Measurements from ENCODE around the gene TRPM5. TPM values are rescaled to one million over a fixed set of nuclear protein-coding genes. Genes with fewer than 3 reads are reported as not detected.

Gene TRPM5
- total RNA-seq, 2 donors from 2014 or later: 0.68 TPM; not detected in 1

- intact Hi-C loops (cut with DNase I): no loop called here
- H3K4me3 ChIP-seq: no peak overlapping the region
- H3K27me3 ChIP-seq (replicated peaks; ENCODE audit: insufficient read depth): no peaks in the 10 kb centered on the region
- no peaks in the 10 kb centered on the region for H3K9me3 ChIP-seq
- no peaks in the 10 kb centered on the region for H3K4me1 ChIP-seq (replicated peaks)
- H3K27ac ChIP-seq: no peak overlapping the region
- TF ChIP-seq POLR2A (IDR thresholded peaks at IDR 0.05): no peak
- TF ChIP-seq, protein P1, sequence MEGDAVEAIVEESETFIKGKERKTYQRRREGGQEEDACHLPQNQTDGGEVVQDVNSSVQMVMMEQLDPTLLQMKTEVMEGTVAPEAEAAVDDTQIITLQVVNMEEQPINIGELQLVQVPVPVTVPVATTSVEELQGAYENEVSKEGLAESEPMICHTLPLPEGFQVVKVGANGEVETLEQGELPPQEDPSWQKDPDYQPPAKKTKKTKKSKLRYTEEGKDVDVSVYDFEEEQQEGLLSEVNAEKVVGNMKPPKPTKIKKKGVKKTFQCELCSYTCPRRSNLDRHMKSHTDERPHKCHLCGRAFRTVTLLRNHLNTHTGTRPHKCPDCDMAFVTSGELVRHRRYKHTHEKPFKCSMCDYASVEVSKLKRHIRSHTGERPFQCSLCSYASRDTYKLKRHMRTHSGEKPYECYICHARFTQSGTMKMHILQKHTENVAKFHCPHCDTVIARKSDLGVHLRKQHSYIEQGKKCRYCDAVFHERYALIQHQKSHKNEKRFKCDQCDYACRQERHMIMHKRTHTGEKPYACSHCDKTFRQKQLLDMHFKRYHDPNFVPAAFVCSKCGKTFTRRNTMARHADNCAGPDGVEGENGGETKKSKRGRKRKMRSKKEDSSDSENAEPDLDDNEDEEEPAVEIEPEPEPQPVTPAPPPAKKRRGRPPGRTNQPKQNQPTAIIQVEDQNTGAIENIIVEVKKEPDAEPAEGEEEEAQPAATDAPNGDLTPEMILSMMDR (IDR thresholded peaks at IDR 0.05): no peak
- no peak for TF ChIP-seq POLR2AphosphoS5 (IDR thresholded peaks at IDR 0.05)
- 82% methylated on average over 26 of the region's 26 CpGs for WGBS
- no peak for DNase-seq (ENCODE audit: low spot score)
- H3K36me3 ChIP-seq: no peaks in the 10 kb centered on the region
Measured at GRCh38 chr11:2449548-2450320, 5.4 kb upstream of the TRPM5 start.

- no peak for TF ChIP-seq POLR2A (IDR thresholded peaks at IDR 0.05)
- TF ChIP-seq, protein P1 (IDR thresholded peaks at IDR 0.05): no peak
- no peak for TF ChIP-seq POLR2AphosphoS5 (IDR thresholded peaks at IDR 0.05)
- no peak for DNase-seq (ENCODE audit: low spot score)
- Histone ChIP-seq H3K27ac (no peak overlapping the region), H3K4me1 (replicated peaks) (no peaks in the 10 kb centered on the region), H3K4me3 (no peak overlapping the region), H3K27me3 (replicated peaks; ENCODE audit: insufficient read depth) (no peaks in the 10 kb centered on the region), H3K9me3 (no peaks in the 10 kb centered on the region), H3K36me3 (no peaks in the 10 kb centered on the region)
- intact Hi-C loops (cut with DNase I): no loop called here
- WGBS: 96% methylated on average over 20 of the region's 21 CpGs
Measured at GRCh38 chr11:2448661-2449547, 4.6 kb upstream of the TRPM5 start.

GRCh38 chr11:2447951-2448650, 3.8 kb upstream of the TRPM5 start:
- WGBS: 85% methylated on average over 10 of the region's 10 CpGs
- TF ChIP-seq POLR2AphosphoS5 (IDR thresholded peaks at IDR 0.05): no peak
- no peak for TF ChIP-seq POLR2A (IDR thresholded peaks at IDR 0.05)
- TF ChIP-seq, protein P1 (IDR thresholded peaks at IDR 0.05): no peak
- no peaks in the 10 kb centered on the region for H3K4me1 ChIP-seq (replicated peaks)
- no peaks in the 10 kb centered on the region for H3K36me3 ChIP-seq
- no peak for DNase-seq (ENCODE audit: low spot score)
- H3K9me3 ChIP-seq: no peaks in the 10 kb centered on the region
- H3K4me3 ChIP-seq: no peak overlapping the region
- H3K27ac ChIP-seq: no peak overlapping the region
- intact Hi-C loops (cut with DNase I): no loop called here
- H3K27me3 ChIP-seq (replicated peaks; ENCODE audit: insufficient read depth): no peaks in the 10 kb centered on the region

GRCh38 chr11:2447253-2447950, 3.1 kb upstream of the TRPM5 start:
- 81% methylated on average over 12 of the region's 12 CpGs for WGBS
- no peaks in the 10 kb centered on the region for H3K4me1 ChIP-seq (replicated peaks)
- TF ChIP-seq POLR2AphosphoS5 (IDR thresholded peaks at IDR 0.05): no peak
- TF ChIP-seq, protein P1 (IDR thresholded peaks at IDR 0.05): no peak
- no peak for TF ChIP-seq POLR2A (IDR thresholded peaks at IDR 0.05)
- no peak overlapping the region for H3K4me3 ChIP-seq
- H3K36me3 ChIP-seq: no peaks in the 10 kb centered on the region
- no peaks in the 10 kb centered on the region for H3K9me3 ChIP-seq
- H3K27me3 ChIP-seq (replicated peaks; ENCODE audit: insufficient read depth): no peaks in the 10 kb centered on the region
- intact Hi-C loops (cut with DNase I): no loop called here
- no peak for DNase-seq (ENCODE audit: low spot score)
- no peak overlapping the region for H3K27ac ChIP-seq

Data from prostate gland (tissue), 2 donors.